ENCODE measurements around the gene DNAJC7. TPM values are rescaled to one million over a fixed set of nuclear protein-coding genes. Genes with fewer than 3 reads are reported as not detected.
"Not testable (repeated sequence)": the region's sequence is repeated elsewhere in the genome, so short reads cannot be mapped to it uniquely, and the experiment has no call there.

The DNAJC7 gene
- total RNA-seq, 1 donor from 2014 or later: 82.0 TPM

DNA sequence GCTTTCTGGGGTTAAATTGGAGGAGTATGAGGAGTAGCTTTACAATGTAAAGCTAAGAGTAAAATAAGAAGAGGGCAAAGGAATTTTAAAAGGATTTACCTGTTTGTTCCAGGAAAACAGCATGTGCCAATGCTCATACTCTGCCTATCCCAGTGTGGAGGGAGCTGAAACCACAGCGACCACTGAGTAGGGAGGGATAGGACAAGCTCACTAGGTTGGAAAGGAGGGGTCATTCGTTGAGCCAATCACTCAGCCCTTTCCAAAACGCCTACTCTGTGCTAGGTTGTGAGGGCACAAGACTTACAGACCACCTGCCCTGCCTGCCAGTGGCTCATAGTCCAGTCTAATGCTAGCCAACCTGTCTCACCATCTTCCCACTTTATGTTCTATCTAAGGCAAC is 1.1 kb upstream of the DNAJC7 start:
- Histone ChIP-seq H3K4me3 (peak overlapping the region; percentile 79), H3K36me3 (peaks cover 19% of the 10 kb centered on the region), H3K27ac (no peak overlapping the region), H3K4me1 (peaks cover 59% of the 10 kb centered on the region), H3K27me3 (ENCODE audit: low read depth) (no peaks in the 10 kb centered on the region), H3K9me3 (no peaks in the 10 kb centered on the region)
- ATAC-seq (no peak), DNase-seq (no peak)
- TF ChIP-seq CTCF (IDR thresholded peaks at IDR 0.05): no peak
- intact Hi-C loops (cut with DNase I): no loop called here

DNA sequence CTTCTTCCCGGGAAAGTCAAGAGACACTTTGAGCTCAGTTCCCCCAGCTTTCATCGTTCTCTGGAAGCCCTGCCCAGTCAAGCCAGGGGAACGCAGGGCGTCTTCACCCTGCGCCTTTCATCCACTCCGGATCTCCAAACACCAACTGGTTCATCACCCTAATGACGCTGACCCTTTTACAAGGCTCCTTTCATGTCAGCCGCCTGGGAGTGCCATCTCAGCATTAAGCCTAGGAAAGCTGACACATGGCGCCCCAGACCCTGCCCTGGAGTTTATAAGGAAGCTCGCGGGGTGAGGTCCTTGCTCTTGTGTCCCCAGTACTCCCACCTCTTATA is 594 bp upstream of the DNAJC7 start:
- Histone ChIP-seq H3K4me1 (peaks cover 59% of the 10 kb centered on the region), H3K4me3 (peak overlapping the region; percentile 79), H3K36me3 (peaks cover 14% of the 10 kb centered on the region), H3K9me3 (no peaks in the 10 kb centered on the region), H3K27me3 (ENCODE audit: low read depth) (no peaks in the 10 kb centered on the region), H3K27ac (peak overlapping the region; percentile 89)
- intact Hi-C loops (cut with DNase I): no loop called here
- no peak for TF ChIP-seq CTCF (IDR thresholded peaks at IDR 0.05)
- ATAC-seq (peak in 1 of 2 donors; percentile 1), DNase-seq (no peak)

DNA sequence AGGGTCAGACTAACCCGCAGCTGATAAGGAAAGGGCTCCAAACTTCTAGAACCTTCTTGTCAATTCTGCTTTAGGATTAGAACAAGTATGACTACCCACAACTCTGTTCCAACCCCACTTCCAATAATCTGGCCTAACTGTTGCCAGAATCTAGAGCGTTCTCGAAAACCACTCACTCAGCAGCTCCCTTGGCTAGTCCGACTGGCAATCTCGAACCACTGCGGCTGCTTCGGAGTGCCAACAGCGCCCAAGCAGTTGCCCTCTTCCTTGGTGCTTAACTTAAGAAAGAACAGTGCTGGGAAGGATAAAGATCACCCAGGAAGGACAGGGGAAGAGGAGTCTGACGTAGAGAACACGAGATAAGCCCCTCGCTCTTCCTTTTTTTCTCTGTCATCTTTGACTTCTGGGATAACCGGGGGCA is 818 bp downstream of the DNAJC7 start:
- no peak for DNase-seq
- H3K4me1 ChIP-seq: peaks cover 63% of the 10 kb centered on the region
- intact Hi-C loops (cut with DNase I): no loop called here

GRCh38 chr17:42013740-42014139 is 3.5 kb downstream of the DNAJC7 start:
- peaks cover 77% of the 10 kb centered on the region for H3K4me1 ChIP-seq
- H3K27ac ChIP-seq; H3K36me3 ChIP-seq; H3K4me3 ChIP-seq; intact Hi-C loops (cut with DNase I); H3K27me3 ChIP-seq (ENCODE audit: low read depth); ATAC-seq; DNase-seq; H3K9me3 ChIP-seq: not testable (repeated sequence)

More for the DNA sequence above, 818 bp downstream of the DNAJC7 start:
- no peaks in the 10 kb centered on the region for H3K36me3 ChIP-seq
- H3K27me3 ChIP-seq (ENCODE audit: low read depth): no peaks in the 10 kb centered on the region
- peak in 1 of 2 donors; percentile 4 for ATAC-seq
- TF ChIP-seq CTCF (IDR thresholded peaks at IDR 0.05): no peak
- no peaks in the 10 kb centered on the region for H3K9me3 ChIP-seq
- peak overlapping the region; percentile 89 for H3K27ac ChIP-seq
- peak overlapping the region; percentile 79 for H3K4me3 ChIP-seq

- DNase-seq; H3K4me3 ChIP-seq; intact Hi-C loops (cut with DNase I); H3K27ac ChIP-seq; H3K27me3 ChIP-seq (ENCODE audit: low read depth); ATAC-seq; H3K9me3 ChIP-seq; H3K36me3 ChIP-seq: not testable (repeated sequence)
- peaks cover 70% of the 10 kb centered on the region for H3K4me1 ChIP-seq
Measured at GRCh38 chr17:42012363-42012762, 4.9 kb downstream of the DNAJC7 start.

DNA sequence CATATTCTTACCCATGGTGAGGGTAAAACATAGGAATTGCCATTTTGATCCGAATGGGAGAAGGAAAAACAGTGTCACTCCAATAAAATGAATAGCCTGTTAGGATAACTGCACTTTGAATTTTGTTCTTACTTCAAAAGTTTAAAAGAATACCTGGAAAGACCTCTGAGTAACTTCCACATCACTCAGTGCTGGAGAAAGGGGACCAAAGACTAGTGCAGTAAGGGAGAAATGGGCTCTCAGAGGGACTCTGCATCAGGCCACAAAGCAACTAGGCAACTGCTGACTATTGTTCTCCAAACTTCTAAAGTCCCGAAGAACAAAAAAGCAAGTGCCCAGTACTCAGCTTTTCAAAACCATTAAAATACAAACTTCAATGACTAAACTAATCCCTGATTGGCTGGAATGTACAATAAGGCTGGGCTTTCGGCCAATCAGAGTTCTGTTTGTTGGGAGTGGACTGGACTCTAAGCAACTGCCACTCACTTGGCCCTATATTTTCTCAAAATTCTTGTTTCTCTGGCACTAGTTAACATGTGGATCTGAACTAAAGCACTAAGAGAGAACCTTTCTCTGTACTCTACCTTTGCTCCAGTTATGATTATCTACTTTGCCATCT is 6.2 kb downstream of the DNAJC7 start:
- Histone ChIP-seq H3K36me3 (no peaks in the 10 kb centered on the region), H3K9me3 (no peaks in the 10 kb centered on the region), H3K27ac (no peak overlapping the region), H3K4me3 (no peak overlapping the region), H3K27me3 (ENCODE audit: low read depth) (no peaks in the 10 kb centered on the region), H3K4me1 (peaks cover 66% of the 10 kb centered on the region)
- DNase-seq (no peak), ATAC-seq (no peak)
- intact Hi-C loops (cut with DNase I): no loop called here
- no peak for TF ChIP-seq CTCF (IDR thresholded peaks at IDR 0.05)

DNA sequence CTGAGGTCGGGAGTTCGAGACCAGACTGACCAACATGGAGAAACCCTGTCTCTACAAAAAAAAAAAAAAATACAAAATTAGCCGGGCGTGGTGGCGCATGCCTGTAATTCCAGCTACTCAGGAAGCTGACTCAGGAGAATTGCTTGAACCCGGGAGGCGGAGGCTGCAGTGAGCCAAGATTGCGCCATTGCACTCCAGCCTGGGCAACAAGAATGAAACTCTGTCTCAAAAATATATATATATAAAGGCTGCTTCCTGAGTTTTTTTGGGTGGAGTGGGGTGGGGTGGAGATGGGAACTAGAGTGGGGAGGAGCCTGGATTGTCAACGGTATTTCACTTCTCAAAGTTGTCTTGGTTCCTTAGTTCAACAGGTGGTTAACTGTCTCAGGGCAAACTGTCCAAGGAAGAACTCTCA is 7.0 kb downstream of the DNAJC7 start:
- peaks cover 59% of the 10 kb centered on the region for H3K4me1 ChIP-seq
- H3K27ac ChIP-seq: peak overlapping the region; percentile 28
- ATAC-seq: peak; percentile 55 to 69
- H3K27me3 ChIP-seq (ENCODE audit: low read depth); H3K4me3 ChIP-seq; H3K36me3 ChIP-seq; intact Hi-C loops (cut with DNase I); H3K9me3 ChIP-seq: not testable (repeated sequence)
- peak; percentile 54 for DNase-seq
